Gastrocnemius medialis (tissue), 4 donors: ENCODE measurements around the gene SLC12A6.

Experiments used
- CTCF ChIP-seq, 5 experiments: fragments of 450-650 bp in 3 of 5; fragments of 200-600 bp in 2 of 5; sonication (generic) in 2 of 5; IDR thresholded peaks in 4 of 5; conservative IDR thresholded peaks in 1 of 5; 1 replicate in 4 of 5; 2 replicates in 1 of 5; pipeline ENCODE4 v1.5.1; 2016 to 2019; ENCODE audit warnings: antibody characterized with exemption in 5 of 5, mild to moderate bottlenecking in 3 of 5, moderate library complexity in 3 of 5
- POLR2A ChIP-seq, 2 donors: fragments of 450-650 bp; IDR thresholded peaks; one replicate each; pipeline ENCODE4 v1.6.1; 2017; ENCODE audit warnings: antibody characterized with exemption in 2 of 2, mild to moderate bottlenecking in 2 of 2, moderate library complexity in 2 of 2

GRCh38 chr15:34275154-34275553 lies 62.4 kb downstream of the SLC12A6 start:
- TF ChIP-seq CTCF (IDR thresholded peaks at IDR 0.05 in 4 of 5, conservative IDR thresholded peaks at IDR 0.05 in 1 of 5) (no peak), POLR2A (IDR thresholded peaks at IDR 0.05) (no peak)
